Measurements from ENCODE around the gene SLC6A1. TPM values are rescaled to one million over a fixed set of nuclear protein-coding genes. Genes with fewer than 3 reads are reported as not detected.
A peak's percentile ranks its signal among the peaks of the same experiment; 100 is the strongest.

SLC6A1 gene
- total RNA-seq, 1 experiment from 2014 or later = not detected

DNA sequence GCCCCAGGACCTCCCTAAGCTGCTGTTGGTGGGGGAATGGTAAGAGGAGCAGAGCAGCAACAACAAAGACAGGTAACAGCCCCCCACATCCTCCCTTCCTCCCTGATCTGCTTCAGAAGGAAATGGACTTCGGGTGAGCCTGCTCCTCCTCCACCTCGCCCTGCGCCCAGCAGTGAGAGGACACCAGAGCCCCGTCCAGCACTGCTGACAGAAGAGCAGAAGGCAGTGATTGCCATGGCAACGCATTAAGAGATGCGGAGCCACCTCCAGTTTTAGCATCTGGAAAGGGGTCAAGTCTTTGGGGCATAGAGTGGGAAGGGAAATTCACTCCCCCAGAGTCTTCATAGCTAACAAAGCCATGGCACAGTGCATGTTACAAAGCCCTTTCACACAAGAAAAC, 84.2 kb downstream of the SLC6A1 start:
- Histone ChIP-seq H3T11ph (ENCODE audit: low read length) (no peak overlapping the region), H4K91ac (ENCODE audit: insufficient read length, low read depth, low read length) (no peak overlapping the region), H2BK120ac (ENCODE audit: low read depth, low read length, poor library complexity, severe bottlenecking) (no peak overlapping the region), H3K4me1 (ENCODE audit: insufficient read depth, low read length) (no peaks in the 10 kb centered on the region), H3K27ac (ENCODE audit: insufficient read length, low read depth, low read length) (no peak overlapping the region), H3K14ac (ENCODE audit: insufficient read depth, low read length) (no peak overlapping the region), H3K79me2 (ENCODE audit: insufficient read depth, low read length) (no peaks in the 10 kb centered on the region), H2BK15ac (ENCODE audit: low read depth, low read length) (no peak overlapping the region), H3K27me3 (ENCODE audit: insufficient read depth, low read length) (no peaks in the 10 kb centered on the region), H3K4ac (ENCODE audit: low read depth, low read length) (no peak overlapping the region), H2AFZ (ENCODE audit: low read length) (no peak overlapping the region), H3K9me3 (ENCODE audit: control insufficient read depth, low read depth, low read length) (no peaks in the 10 kb centered on the region), H4K5ac (ENCODE audit: insufficient read length, low read depth, low read length) (no peak overlapping the region), H4K20me1 (ENCODE audit: control insufficient read depth, insufficient read depth, insufficient read length) (no peaks in the 10 kb centered on the region), H2AK5ac (ENCODE audit: insufficient read length, low read length) (no peak overlapping the region), H2BK12ac (ENCODE audit: insufficient read length, low read depth, low read length) (no peak overlapping the region), H3K9ac (ENCODE audit: extremely low read depth, insufficient read length, low read length) (no peak overlapping the region), H3K23me2 (ENCODE audit: insufficient read length, low read depth, low read length, poor library complexity, severe bottlenecking) (no peaks in the 10 kb centered on the region), H3K18ac (ENCODE audit: insufficient read length, low read depth, low read length) (no peak overlapping the region), H2BK20ac (ENCODE audit: low read depth, low read length, poor library complexity, severe bottlenecking) (no peak overlapping the region), H3K79me1 (ENCODE audit: insufficient read depth, low read depth, low read length, poor library complexity, severe bottlenecking) (no peaks in the 10 kb centered on the region), H3K4me2 (ENCODE audit: insufficient read depth, insufficient read length, low read length) (no peak overlapping the region), H4K8ac (replicated peaks; ENCODE audit: insufficient read length, low read depth, low read length) (no peak overlapping the region), H3K23ac (ENCODE audit: insufficient read length, low read depth, low read length) (no peak overlapping the region), H2BK5ac (ENCODE audit: insufficient read length, low read length) (peak overlapping the region; percentile 29), H3K56ac (ENCODE audit: insufficient read length, low read depth, low read length) (no peak overlapping the region)
- H3K27me3 Mint-ChIP-seq (ENCODE audit: low read depth) = peaks cover 17% of the 10 kb centered on the region
- DNase-seq = no peak
- no peak overlapping the region for H3K27ac Mint-ChIP-seq
- peaks cover 0 to 2% (median 0%) of the 10 kb centered on the region in 3 experiments; a peak in 2 of 7 replicates for H3K36me3 Mint-ChIP-seq (ENCODE audit: insufficient read depth in 1 of 3, low read depth in 3 of 3)
- WGBS (ENCODE audit: extremely low coverage, insufficient read length, low lambda C conversion rate) = no CpG with 5 or more reads among the region's 6 CpGs
- peaks cover 7 to 23% of the 10 kb centered on the region in 2 experiments; a peak in 4 of 5 replicates for H3K9me3 Mint-ChIP-seq
- no peak for TF ChIP-seq CTCF (conservative IDR thresholded peaks at IDR 0.05)
- H3K4me1 Mint-ChIP-seq = peaks cover 0 to 7% of the 10 kb centered on the region in 2 experiments; a peak in 2 of 4 replicates
- no peak overlapping the region for H3K4me3 Mint-ChIP-seq
